GM12878 (cell line): ENCODE results near the gene SNCA.

ENCODE experiments used
- CREB1 ChIP-seq: IDR thresholded peaks from 2 replicates; pipeline ENCODE4 v1.6.1; 2012; ENCODE audit warnings: low read depth, mild to moderate bottlenecking, inconsistent platforms
- CTCF ChIP-seq, 3 experiments: IDR thresholded peaks in 2 of 3; conservative IDR thresholded peaks in 1 of 3; 2 replicates each; pipeline ENCODE4 v1.5.1; 2011; ENCODE audit warnings: low read depth in 3 of 3, low read length in 3 of 3, mild to moderate bottlenecking in 3 of 3, control low read depth in 2 of 3, moderate library complexity in 2 of 3, inconsistent platforms in 1 of 3, mixed read lengths in 1 of 3; ENCODE audit not compliant: control insufficient read depth in 2 of 3, insufficient read depth in 1 of 3; ENCODE audit errors: extremely low read depth in 1 of 3
- E2F4 ChIP-seq: IDR thresholded peaks from 2 replicates; pipeline ENCODE4 v1.6.1; 2012; ENCODE audit warnings: low read depth, low read length, improper control_type of control experiment
- E2F8 ChIP-seq: fragments of 450-650 bp; IDR thresholded peaks from 2 replicates; pipeline ENCODE4 v1.6.1; 2018; ENCODE audit warnings: mild to moderate bottlenecking, low read depth, moderate library complexity; ENCODE audit not compliant: partially characterized antibody
- EP300 ChIP-seq, 2 experiments: fragments of 150-350 bp in 1 of 2; IDR thresholded peaks; 2 replicates each; pipeline ENCODE4 v1.6.1; 2011 to 2012; ENCODE audit warnings: low read depth in 2 of 2, low read length in 2 of 2, borderline replicate concordance in 1 of 2, improper control_type of control experiment in 1 of 2, inconsistent platforms in 1 of 2; ENCODE audit not compliant: control insufficient read depth in 1 of 2
- FOS ChIP-seq: IDR thresholded peaks from 3 replicates; pipeline ENCODE4 v1.6.1; 2011; ENCODE audit warnings: borderline replicate concordance; ENCODE audit not compliant: insufficient read length; ENCODE audit errors: extremely low read depth
- NBN ChIP-seq: fragments of 450-650 bp; IDR thresholded peaks from 2 replicates; pipeline ENCODE4 v1.6.1; 2016
- POLR2A ChIP-seq: IDR thresholded peaks from 2 replicates; pipeline ENCODE4 v1.6.1; 2011; ENCODE audit warnings: low read depth, mild to moderate bottlenecking, low read length
- TAF1 ChIP-seq: IDR thresholded peaks from 2 replicates; pipeline ENCODE4 v1.6.1; 2011; ENCODE audit warnings: mild to moderate bottlenecking, low read depth, low read length, borderline replicate concordance
- TARDBP ChIP-seq: IDR thresholded peaks from 2 replicates; pipeline ENCODE4 v1.6.1; 2016; ENCODE audit warnings: borderline replicate concordance
- TBL1XR1 ChIP-seq: IDR thresholded peaks from 2 replicates; pipeline ENCODE4 v1.6.1; 2012; ENCODE audit warnings: low read depth, low read length, improper control_type of control experiment
- YY1 ChIP-seq: IDR thresholded peaks from 2 replicates; pipeline ENCODE4 v1.6.1; 2011; ENCODE audit warnings: low read depth, mild to moderate bottlenecking, low read length
- ZNF274 ChIP-seq: IDR thresholded peaks from one replicate; pipeline ENCODE4 v1.8.0; 2011; ENCODE audit not compliant: insufficient read length, insufficient read depth
- TF ChIP-seq, protein P1 (sequence below): IDR thresholded peaks from 2 replicates; pipeline ENCODE4 v1.6.1; 2012; ENCODE audit warnings: low read length, inconsistent platforms

DNA sequence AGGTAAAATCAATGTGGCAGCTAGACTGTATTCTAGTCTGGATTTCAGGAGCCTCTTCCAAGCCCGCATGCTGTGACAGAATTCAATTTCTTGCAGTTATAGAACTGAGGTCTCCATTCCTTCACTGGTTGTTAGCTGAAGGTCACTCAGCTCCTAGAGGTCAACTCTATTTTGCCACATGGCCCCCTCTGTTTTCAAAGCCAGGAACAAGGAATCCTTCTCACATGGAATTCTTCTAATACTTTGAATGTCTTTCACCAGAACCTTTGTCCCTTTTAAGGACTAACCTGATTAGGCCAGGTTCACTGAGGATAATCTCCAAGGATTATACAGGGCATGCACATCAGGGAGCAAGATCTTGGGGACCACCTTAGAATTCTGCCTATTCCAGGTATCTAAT lies 34.2 kb upstream of the SNCA start:
- no peak for TF ChIP-seq EP300 (IDR thresholded peaks at IDR 0.05; ENCODE audit: borderline replicate concordance in 1 of 2, control insufficient read depth in 1 of 2, low read depth in 2 of 2, low read length in 2 of 2)
- TF ChIP-seq, protein P1, sequence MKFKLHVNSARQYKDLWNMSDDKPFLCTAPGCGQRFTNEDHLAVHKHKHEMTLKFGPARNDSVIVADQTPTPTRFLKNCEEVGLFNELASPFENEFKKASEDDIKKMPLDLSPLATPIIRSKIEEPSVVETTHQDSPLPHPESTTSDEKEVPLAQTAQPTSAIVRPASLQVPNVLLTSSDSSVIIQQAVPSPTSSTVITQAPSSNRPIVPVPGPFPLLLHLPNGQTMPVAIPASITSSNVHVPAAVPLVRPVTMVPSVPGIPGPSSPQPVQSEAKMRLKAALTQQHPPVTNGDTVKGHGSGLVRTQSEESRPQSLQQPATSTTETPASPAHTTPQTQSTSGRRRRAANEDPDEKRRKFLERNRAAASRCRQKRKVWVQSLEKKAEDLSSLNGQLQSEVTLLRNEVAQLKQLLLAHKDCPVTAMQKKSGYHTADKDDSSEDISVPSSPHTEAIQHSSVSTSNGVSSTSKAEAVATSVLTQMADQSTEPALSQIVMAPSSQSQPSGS = no peak
- TF ChIP-seq TARDBP = no peak
- no peak for TF ChIP-seq YY1
- no peak for TF ChIP-seq TAF1
- TF ChIP-seq CTCF (IDR thresholded peaks at IDR 0.05 in 2 of 3, conservative IDR thresholded peaks at IDR 0.05 in 1 of 3; ENCODE audit: control insufficient read depth in 2 of 3, extremely low read depth in 1 of 3, insufficient read depth in 1 of 3, low read depth in 3 of 3, low read length in 3 of 3) = no peak
- TF ChIP-seq POLR2A = no peak
- no peak for TF ChIP-seq ZNF274
- TF ChIP-seq TBL1XR1 = no peak
- TF ChIP-seq E2F8 = no peak
- no peak for TF ChIP-seq FOS
- TF ChIP-seq E2F4 = no peak
- TF ChIP-seq CREB1 = no peak
- TF ChIP-seq NBN = no peak
